Measurements from ENCODE around the gene FOXF2.

The FOXF2 gene

DNA sequence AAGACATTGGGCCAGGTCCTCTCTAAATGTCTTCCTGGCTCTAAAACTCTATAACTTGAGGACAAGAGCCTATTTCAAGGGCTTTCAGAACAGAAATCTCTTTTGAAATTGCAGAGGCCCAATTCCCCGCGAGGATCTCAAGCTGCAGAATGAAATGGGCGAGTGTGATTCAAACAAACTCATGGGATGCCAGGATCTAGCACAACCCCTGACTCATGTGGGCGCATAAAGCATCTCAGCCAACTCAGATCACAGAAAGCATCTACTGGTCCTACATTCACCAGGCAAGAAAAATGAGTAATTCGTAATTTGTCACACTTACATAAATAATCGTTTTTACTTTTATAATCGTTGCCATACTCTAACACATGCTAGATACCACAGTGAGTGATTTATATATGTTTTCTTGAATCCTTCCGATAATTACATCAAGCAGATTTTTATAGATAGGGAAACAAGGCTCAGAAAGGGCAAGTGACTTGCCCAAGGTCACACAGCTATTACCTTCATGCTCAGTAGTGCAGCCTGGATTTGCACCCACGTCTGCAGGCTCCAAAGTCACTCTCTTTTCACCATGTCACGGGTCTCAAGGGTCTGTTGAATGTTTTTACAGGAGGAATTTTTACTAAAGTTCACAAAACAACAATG, 26.2 kb downstream of the FOXF2 start:
- no peak for DNase-seq

- no peak for DNase-seq
These were observed 26.9 kb downstream of the FOXF2 start for GRCh38 chr6:1416191-1416760.

GRCh38 chr6:1416820-1417219, 27.4 kb downstream of the FOXF2 start:
- DNase-seq: no peak

GRCh38 chr6:1417718-1418117, 28.3 kb downstream of the FOXF2 start:
- no peak for DNase-seq

DNA sequence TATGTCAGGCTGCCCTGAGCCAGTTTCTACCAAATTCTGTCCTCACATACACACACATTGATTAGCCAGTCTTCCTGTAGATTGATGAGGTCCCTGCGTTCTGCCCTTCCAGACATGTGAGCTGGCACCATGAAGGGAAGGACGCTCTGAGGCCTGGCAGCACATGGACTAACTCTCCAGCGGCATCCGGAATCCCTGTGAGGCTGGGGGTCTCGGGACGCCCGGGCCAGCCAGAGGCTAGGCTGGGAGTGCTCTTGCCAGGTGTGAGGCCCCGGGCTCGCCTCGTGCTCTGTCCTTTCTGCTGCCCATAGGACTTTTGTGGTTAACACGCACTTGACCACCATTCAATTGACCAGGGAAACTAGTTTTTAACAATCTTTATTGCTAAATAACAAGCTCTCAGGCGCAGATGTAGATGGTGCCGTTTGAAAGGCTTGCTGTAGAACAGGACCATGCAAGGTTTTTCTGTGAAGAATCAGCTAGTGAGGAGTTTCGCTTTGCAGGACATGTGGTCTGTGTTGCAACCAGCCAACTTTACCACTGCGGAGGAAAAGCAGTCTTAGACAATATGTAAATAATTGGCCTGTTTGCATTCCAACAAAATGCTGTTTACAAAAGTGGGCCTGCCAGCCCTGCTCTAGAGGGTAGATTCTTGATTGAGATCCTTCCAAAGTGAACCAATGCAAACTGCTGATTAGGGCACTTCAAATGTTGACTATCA, 29.3 kb downstream of the FOXF2 start:
- no peak for DNase-seq

DNA sequence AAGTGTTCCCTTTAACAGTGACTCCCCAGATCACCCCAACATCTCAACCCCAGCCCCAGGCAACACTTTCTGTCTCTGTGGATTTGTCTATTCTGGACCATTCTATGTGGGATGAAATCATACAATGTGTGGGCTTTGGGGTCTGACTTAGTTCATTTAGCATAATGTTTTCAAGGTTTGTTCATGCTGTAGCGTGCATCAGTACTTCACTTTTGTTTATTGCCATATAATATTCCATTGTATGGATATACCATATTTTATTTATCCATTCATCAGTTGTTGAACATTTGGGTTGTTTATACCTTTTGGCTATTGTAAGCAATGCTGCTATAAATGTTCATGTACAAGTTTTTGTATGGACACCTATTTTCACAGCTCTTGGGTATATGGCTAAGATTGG, 31.0 kb downstream of the FOXF2 start:
- no peak for DNase-seq

DNA sequence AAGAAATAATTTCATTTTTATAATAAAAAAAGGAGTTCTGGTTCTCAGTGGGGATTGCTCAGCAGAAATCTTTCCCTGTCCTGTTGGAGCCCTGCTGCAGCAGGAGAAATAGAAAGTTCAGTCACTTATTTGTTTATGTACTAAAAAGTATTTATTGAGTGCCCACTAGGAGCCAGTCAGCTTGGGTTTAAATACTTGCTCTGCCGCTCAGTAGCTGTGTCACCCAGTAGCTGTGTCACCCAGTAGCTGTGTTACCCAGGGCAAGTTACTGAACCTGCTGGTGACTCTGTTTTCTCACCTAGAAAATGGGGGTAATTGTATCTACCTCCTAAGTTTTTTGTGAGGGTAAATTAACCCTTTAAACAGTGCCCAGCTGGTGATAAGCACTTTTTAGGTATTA, 32.9 kb downstream of the FOXF2 start:
- DNase-seq: no peak

DNA sequence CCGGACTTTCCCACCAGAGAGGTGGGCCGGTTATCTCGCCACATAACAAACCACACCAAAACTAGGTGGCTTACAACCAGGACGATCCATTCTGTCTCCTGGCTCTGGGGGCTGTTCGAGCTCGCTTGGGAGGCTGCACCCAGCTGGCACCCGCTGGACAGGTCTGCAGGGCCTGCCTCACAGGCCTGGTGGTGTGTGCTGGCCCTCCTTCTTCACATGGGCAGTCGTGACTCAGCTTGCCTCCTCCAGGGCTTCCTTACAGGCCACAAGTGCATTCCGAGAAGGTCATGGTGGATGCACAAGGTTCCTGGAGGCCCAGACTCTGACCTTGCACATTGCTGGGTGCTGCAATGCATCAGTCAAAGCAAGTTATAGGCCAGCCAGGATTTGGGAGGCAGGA, 34.2 kb downstream of the FOXF2 start:
- DNase-seq: no peak

DNA sequence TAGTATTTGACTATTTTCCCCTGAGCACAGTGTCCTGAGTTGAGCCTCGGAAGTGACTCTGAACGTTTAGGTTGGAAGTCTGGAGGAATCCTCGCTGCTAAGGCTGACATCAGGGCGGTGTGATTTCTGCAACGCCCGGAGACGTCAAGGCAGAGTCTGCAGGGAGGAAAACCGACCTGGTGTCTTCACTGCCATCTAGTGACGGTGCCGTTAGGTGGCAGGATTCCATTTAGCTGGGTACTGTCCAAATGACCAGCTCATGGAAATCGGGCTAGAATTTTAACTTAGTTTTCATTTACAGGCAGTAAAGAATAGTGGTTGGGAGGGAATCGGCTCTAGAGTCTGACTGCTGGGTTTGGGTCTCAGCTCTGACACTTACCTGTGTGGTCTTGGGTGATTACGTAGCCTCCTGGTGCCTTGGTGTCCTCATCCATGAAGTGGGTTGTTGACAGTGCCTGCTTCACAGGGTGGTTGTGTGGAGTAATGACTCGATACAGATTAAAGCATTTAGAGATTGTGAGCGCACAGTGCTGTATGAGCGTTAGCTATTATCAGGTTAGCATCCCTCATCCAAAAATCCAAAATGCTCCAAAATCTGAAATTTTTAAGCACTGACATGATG, 35.0 kb downstream of the FOXF2 start:
- DNase-seq: peak; percentile 41

GRCh38 chr6:1426416-1426815, 37.0 kb downstream of the FOXF2 start:
- DNase-seq: no peak

DNA sequence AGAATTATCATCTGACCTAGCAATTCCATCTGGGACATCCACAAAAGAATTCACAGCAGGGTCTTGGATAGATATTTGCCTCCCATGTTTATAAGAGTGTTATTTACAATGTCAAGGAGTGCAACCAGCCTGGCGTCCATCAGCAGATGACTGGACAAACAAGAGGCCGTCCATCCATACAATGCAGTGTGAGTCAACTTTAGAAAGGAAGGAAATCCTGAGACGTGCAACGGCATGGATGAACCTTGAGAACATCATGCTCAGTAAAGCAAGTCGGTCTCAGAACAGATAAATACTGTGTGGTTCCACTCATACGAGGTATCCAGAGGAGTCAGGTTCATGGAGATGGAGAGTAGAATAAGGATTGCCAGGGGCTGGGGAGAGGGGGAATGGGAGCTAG, 46.4 kb downstream of the FOXF2 start:
- DNase-seq: no peak

DNA sequence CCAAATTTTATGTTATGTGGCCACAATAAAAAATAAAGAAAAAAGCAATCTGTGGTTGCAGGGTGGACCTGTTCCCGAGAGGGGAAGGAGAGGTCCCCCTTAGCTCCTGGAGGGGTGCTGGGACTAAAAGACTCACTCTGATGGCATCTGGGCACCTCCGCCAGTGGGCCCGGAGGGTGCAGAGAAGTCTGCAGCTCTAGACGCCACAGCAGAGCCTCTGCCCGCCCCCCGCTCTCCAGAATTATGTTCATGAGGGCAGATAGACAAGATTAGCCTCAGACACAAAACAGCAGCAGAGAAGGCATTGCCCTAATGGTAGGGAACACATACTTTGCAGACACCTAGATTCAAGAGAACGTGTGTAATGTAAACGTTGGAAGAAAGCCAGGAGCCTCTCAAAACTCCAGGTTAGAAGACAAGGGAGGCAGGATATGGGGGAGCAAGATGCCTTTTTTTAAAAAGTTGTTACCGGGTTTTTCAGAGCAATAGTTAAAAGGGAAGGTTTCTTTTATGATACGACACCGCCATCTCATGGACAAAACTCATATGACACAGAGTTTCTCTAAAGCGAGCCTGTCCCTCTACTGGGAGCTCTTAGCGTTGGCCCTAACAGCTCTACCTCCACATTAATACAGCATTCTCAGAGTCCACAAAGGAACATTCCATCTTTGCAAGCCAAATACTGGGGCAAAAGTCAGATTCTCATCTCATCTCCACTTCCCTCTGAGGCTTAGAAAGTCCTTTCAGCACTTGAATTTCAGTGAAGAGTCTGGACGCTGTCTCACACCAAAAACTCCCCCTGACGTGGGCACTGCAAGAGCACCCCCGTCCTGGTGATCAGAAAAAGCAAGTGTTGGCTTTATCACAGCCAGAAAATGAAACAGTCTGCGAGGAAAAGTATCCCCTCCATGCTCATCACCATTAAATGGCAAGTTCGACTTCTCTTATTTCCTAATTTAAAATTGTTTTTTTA, 47.2 kb downstream of the FOXF2 start:
- peak; percentile 30 for DNase-seq

GRCh38 chr6:1437553-1438406, 48.4 kb downstream of the FOXF2 start:
- DNase-seq: no peak

DNA sequence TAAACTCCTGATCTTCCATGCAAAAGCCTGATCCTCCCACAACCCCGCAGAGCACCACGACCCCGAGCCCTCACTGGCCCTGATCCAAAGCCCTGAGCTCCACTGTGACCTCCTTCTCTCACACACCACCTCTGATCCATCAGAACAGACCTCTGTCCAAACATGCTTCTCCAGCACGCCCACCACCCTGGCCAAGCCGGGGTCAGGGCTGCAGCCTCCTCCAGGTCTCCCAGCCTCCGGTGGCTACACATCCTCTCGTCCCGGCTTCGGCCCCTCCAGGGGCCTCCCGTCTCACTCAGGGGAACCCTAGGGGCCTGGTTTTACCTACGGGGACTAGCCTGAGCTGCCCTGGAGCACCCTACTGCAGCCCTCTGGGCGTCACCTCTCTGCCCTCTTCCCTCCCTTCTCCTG, 49.1 kb downstream of the FOXF2 start:
- no peak for DNase-seq

DNA sequence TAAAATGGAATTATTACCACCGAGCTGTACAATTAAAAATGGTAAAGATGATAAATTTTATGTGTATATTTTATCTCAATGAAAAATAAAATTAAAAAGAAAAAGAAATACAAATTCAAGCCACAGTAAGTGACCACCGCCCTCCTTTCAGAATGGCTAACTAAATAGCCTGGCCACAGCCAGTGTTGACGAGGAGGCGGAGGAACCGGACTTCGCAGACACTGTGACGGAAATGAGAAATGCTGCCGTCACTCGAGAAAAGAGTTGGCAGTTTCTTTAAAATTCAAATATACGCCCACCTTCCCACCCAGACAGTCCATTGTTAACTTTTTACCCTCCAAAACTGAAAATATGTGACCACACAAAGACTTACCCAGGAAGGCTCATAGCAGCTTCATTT, 50.0 kb downstream of the FOXF2 start:
- no peak for DNase-seq

GRCh38 chr6:1442929-1443328, 53.6 kb downstream of the FOXF2 start:
- DNase-seq: no peak

Data from amniotic stem cell (primary cell).